H1 (cell line): ENCODE data around the gene ISCA2. TPM values are rescaled to one million over a fixed set of nuclear protein-coding genes. Genes with fewer than 3 reads are reported as not detected.

Experiments used
- CTCF ChIA-PET: fragments of 300-600 bp; sonication (Branson Sonifier 250); formaldehyde crosslinking; loops from one replicate; lab custom pipeline; 2021; ENCODE audit not compliant: partially characterized antibody; lab: Charles Lee
- POLR2A ChIA-PET: fragments of 300-600 bp; sonication (Branson Sonifier 250); formaldehyde crosslinking; loops from one replicate; lab custom pipeline; 2021; ENCODE audit warnings: inconsistent platforms; ENCODE audit not compliant: partially characterized antibody; lab: Charles Lee
- DNase-seq, 2 experiments: peaks; one replicate each; pipeline versions ENCODE4 v3.0.0 to v3.0.0-alpha.2; 2010 to 2022; ENCODE audit warnings: low spot score in 2 of 2, low read depth in 1 of 2, mixed read lengths in 1 of 2
- FAIRE-seq: peaks from 2 replicates; lab custom pipeline; 2011; peaks lifted over from hg19 to GRCh38; lab: Jason Lieb, UNC
- H2AFZ ChIP-seq: 2 replicates; pipeline ENCODE4 v1.8.1; 2012; ENCODE audit warnings: low read length, inconsistent platforms
- H2AK5ac ChIP-seq: 2 replicates; pipeline ENCODE4 v1.6.1; 2013; ENCODE audit warnings: low read depth, low read length
- H2BK120ac ChIP-seq: replicated peaks from 2 replicates; pipeline ENCODE3; 2013; ENCODE audit warnings: low read depth, low read length, inconsistent platforms
- H2BK12ac ChIP-seq: 2 replicates; pipeline ENCODE4 v1.6.1; 2013; ENCODE audit warnings: low read depth, low read length
- H2BK15ac ChIP-seq: 2 replicates; pipeline ENCODE4 v1.6.1; 2013; ENCODE audit warnings: low read length
- H2BK20ac ChIP-seq: 2 replicates; pipeline ENCODE4 v1.6.1; 2013; ENCODE audit warnings: low read length
- H2BK5ac ChIP-seq: 2 replicates; pipeline ENCODE4 v1.6.1; 2013; ENCODE audit warnings: low read depth, low read length
- H3K14ac ChIP-seq: 2 replicates; pipeline ENCODE4 v1.6.1; 2013; ENCODE audit warnings: inconsistent platforms; ENCODE audit not compliant: insufficient read length
- H3K18ac ChIP-seq: 2 replicates; pipeline ENCODE4 v1.6.1; 2013; ENCODE audit warnings: low read length; ENCODE audit errors: extremely low read depth
- H3K23ac ChIP-seq: 2 replicates; pipeline ENCODE4 v1.6.1; 2013; ENCODE audit warnings: inconsistent platforms; ENCODE audit not compliant: insufficient read length
- H3K23me2 ChIP-seq: 2 replicates; pipeline ENCODE4 v1.6.1; 2013; ENCODE audit warnings: low read depth, low read length
- H3K27ac ChIP-seq: 2 replicates; pipeline ENCODE4 v1.6.1; 2011; ENCODE audit warnings: low read depth, low read length, inconsistent platforms
- H3K27me3 ChIP-seq, 4 experiments: replicated peaks in 1 of 4; 1 replicate in 1 of 4; 2 replicates in 3 of 4; pipeline versions ENCODE4 v1.6.1 to v1.8.1; 2011 to 2013; ENCODE audit warnings: low read length in 3 of 4, mild to moderate bottlenecking in 3 of 4, inconsistent platforms in 2 of 4, mixed read lengths in 2 of 4, moderate library complexity in 1 of 4; ENCODE audit not compliant: control insufficient read depth in 3 of 4, insufficient read depth in 3 of 4; ENCODE audit errors: extremely low read depth in 1 of 4
- H3K36me3 ChIP-seq, 4 experiments: 2 replicates each; pipeline versions ENCODE4 v1.6.1 to v1.8.1; 2011 to 2013; ENCODE audit warnings: mild to moderate bottlenecking in 4 of 4, low read length in 3 of 4, moderate library complexity in 2 of 4, control low read depth in 1 of 4, inconsistent platforms in 1 of 4; ENCODE audit not compliant: insufficient read depth in 4 of 4, control insufficient read depth in 2 of 4
- H3K4ac ChIP-seq: replicated peaks from 2 replicates; pipeline ENCODE3; 2013; ENCODE audit warnings: low read length, low read depth, mixed read lengths, inconsistent platforms; ENCODE audit not compliant: insufficient read length
- H3K4me1 ChIP-seq, 4 experiments: replicated peaks in 1 of 4; 1 replicate in 1 of 4; 2 replicates in 3 of 4; pipeline versions ENCODE4 v1.6.1 to v1.8.1; 2011 to 2013; ENCODE audit warnings: low read length in 3 of 4, inconsistent platforms in 2 of 4, mixed read lengths in 1 of 4; ENCODE audit not compliant: insufficient read depth in 4 of 4, control insufficient read depth in 3 of 4
- H3K4me2 ChIP-seq, 2 experiments: 2 replicates each; pipeline versions ENCODE4 v1.6.1 to v1.8.1; 2011 to 2013; ENCODE audit warnings: low read depth in 2 of 2, low read length in 2 of 2, control low read depth in 1 of 2, inconsistent platforms in 1 of 2, mild to moderate bottlenecking in 1 of 2; ENCODE audit not compliant: insufficient read depth in 1 of 2
- H3K4me3 ChIP-seq, 4 experiments: fragments of 200-600, 300-600 bp in 1 of 4; sonication (generic), shearing (Covaris generic), sonication (Bioruptor Twin) in 1 of 4; 2 replicates each; pipeline versions ENCODE4 v1.5.1 to v1.8.1; 2011 to 2016; ENCODE audit warnings: low read length in 4 of 4, low read depth in 3 of 4, control low read depth in 2 of 4, inconsistent platforms in 2 of 4, mild to moderate bottlenecking in 2 of 4, mixed read lengths in 1 of 4, moderate library complexity in 1 of 4; ENCODE audit not compliant: insufficient read depth in 2 of 4; ENCODE audit errors: extremely low read depth in 1 of 4
- H3K56ac ChIP-seq: replicated peaks from 2 replicates; pipeline ENCODE3; 2013; ENCODE audit warnings: low read depth, mild to moderate bottlenecking, mixed read lengths, low read length, inconsistent platforms; ENCODE audit not compliant: insufficient read length
- H3K79me1 ChIP-seq: 2 replicates; pipeline ENCODE4 v1.6.1; 2013; ENCODE audit warnings: low read depth, low read length, control low read depth
- H3K79me2 ChIP-seq, 2 experiments: 2 replicates each; pipeline versions ENCODE4 v1.6.1 to v1.8.1; 2012 to 2013; ENCODE audit warnings: low read length in 2 of 2, mild to moderate bottlenecking in 2 of 2, inconsistent platforms in 1 of 2; ENCODE audit not compliant: insufficient read depth in 2 of 2, control insufficient read depth in 1 of 2
- H3K9ac ChIP-seq, 4 experiments: replicated peaks in 1 of 4; 1 replicate in 1 of 4; 2 replicates in 3 of 4; pipeline versions ENCODE4 v1.6.1 to v1.8.1; 2011 to 2013; ENCODE audit warnings: low read depth in 3 of 4, low read length in 3 of 4, control low read depth in 2 of 4, mild to moderate bottlenecking in 2 of 4, moderate library complexity in 2 of 4, inconsistent platforms in 1 of 4; ENCODE audit errors: extremely low read depth in 1 of 4
- H3K9me3 ChIP-seq, 2 experiments: 2 replicates each; pipeline versions ENCODE4 v1.6.1 to v1.8.1; 2012 to 2013; ENCODE audit warnings: mild to moderate bottlenecking in 2 of 2, moderate library complexity in 2 of 2, control low read depth in 1 of 2, inconsistent platforms in 1 of 2, low read depth in 1 of 2, low read length in 1 of 2, mixed read lengths in 1 of 2; ENCODE audit not compliant: insufficient read depth in 2 of 2
- H4K20me1 ChIP-seq, 2 experiments: replicated peaks in 1 of 2; 2 replicates each; pipeline versions ENCODE3 to v1.8.1; 2011 to 2013; ENCODE audit warnings: inconsistent platforms in 2 of 2, low read length in 2 of 2, mild to moderate bottlenecking in 1 of 2; ENCODE audit not compliant: insufficient read depth in 2 of 2, control insufficient read depth in 1 of 2
- H4K5ac ChIP-seq: 2 replicates; pipeline ENCODE4 v1.6.1; 2013; ENCODE audit warnings: low read length, low read depth, mixed read lengths, inconsistent platforms; ENCODE audit not compliant: insufficient read length
- H4K8ac ChIP-seq: 2 replicates; pipeline ENCODE4 v1.8.0; 2013; ENCODE audit warnings: mild to moderate bottlenecking, moderate library complexity, low read length, inconsistent platforms; ENCODE audit not compliant: insufficient read depth; ENCODE audit errors: extremely low read depth
- H4K91ac ChIP-seq: replicated peaks from 2 replicates; pipeline ENCODE3; 2013; ENCODE audit warnings: low read length, mixed read lengths, inconsistent platforms; ENCODE audit not compliant: insufficient read length
- WGBS, 2 experiments: shearing (Covaris generic) in 1 of 2; methylation state at CpG; one replicate each; pipeline versions ENCODE4 v1.1.6 to v1.1.7; 2013 to 2015; ENCODE audit warnings: low lambda C conversion rate in 2 of 2, mixed read lengths in 2 of 2, inconsistent platforms in 1 of 2, low coverage in 1 of 2, missing lambda C conversion rate in 1 of 2; ENCODE audit not compliant: insufficient replicate concordance in 2 of 2, insufficient coverage in 1 of 2, insufficient read length in 1 of 2; ENCODE audit errors: extremely low coverage in 1 of 2, missing lambda C conversion rate in 1 of 2; 5-methylcytosine and 5-hydroxymethylcytosine counted together
- polyA plus RNA-seq, 7 experiments: library from polyadenylated mRNA; depleted of rRNA in 3 of 7; stranded (reverse) in 5 of 7; unstranded in 2 of 7; fragments of >200 nt in 5 of 7; fragments of 200-250 nt in 2 of 7; gene quantifications; 1 replicate in 5 of 7; 2 replicates in 1 of 7; 4 replicates in 1 of 7; pipeline versions ENCODE4 v1.2.1 to v1.2.3, GENCODE V29; 2011 to 2013; ENCODE audit warnings: missing spikeins in 2 of 7, mixed read lengths in 2 of 7
- total RNA-seq: library from RNA; stranded (reverse); fragmentation: NEBNext Ultra II Directional; extraction: Animal tissue kit (Norgen Biotek cat#: 25700); gene quantifications from 2 replicates; pipeline ENCODE4 v1.2.1, GENCODE V29; 2021

The ISCA2 gene
- total and polyA plus RNA-seq, 2 of the 8 experiments (the other 6 are each of a cell fraction or from before 2014, with no cell fraction given) = 43.5 to 78.6 TPM

DNA sequence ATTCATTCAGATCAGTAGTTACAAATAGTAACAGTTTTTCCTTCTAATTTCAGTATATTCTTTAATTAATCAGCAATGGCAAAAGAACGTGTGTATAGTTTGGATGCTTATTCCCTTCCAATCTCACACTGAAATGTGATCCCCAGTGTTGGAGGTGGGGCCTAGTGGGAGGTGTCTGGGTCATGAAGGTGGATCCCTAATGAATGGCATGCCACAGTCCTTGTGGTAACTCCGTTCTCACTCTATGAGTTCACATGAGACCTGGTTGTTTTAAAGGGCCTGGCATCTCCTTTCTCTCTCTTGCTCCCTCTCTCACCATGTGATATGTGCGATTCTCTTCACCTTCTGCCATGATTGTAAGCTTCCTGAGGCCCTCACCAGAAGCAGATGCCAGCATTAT is 48.7 kb upstream of the ISCA2 start:
- no peak overlapping the region for H3K4me3 ChIP-seq
- no peak overlapping the region for H4K5ac ChIP-seq
- FAIRE-seq = peak; percentile 84
- H3K4ac ChIP-seq = no peak overlapping the region
- H3K4me1 ChIP-seq = peaks cover 0 to 9% (median 1%) of the 10 kb centered on the region in 4 experiments; a peak in 2 of 7 replicates
- no peaks in the 10 kb centered on the region for H4K20me1 ChIP-seq
- H2BK15ac ChIP-seq = no peak overlapping the region
- CTCF ChIA-PET = interaction anchor here (1.0 to 2.0 kb wide), 4 partner anchors 12 to 149 kb away, joined by 3 to 7 read pairs (median 4); no protein-coding TSS in a partner anchor
- H3K14ac ChIP-seq = no peak overlapping the region
- 12% methylated on average over 3 of the region's 3 CpGs; no CpG with 5 or more reads in 1 of the 2 experiments for WGBS, 2 experiments
- H3K36me3 ChIP-seq = no peaks in the 10 kb centered on the region
- no peaks in the 10 kb centered on the region for H3K79me1 ChIP-seq
- H2AFZ ChIP-seq = no peak overlapping the region
- H4K91ac ChIP-seq = no peak overlapping the region
- H3K27me3 ChIP-seq = no peaks in the 10 kb centered on the region
- H2BK20ac ChIP-seq = no peak overlapping the region
- no peak for DNase-seq
- H3K4me2 ChIP-seq = no peak overlapping the region
- H3K23ac ChIP-seq = no peak overlapping the region
- no peaks in the 10 kb centered on the region; the same call in 1 of the 2 replicates for H3K23me2 ChIP-seq
- no peak overlapping the region for H3K9ac ChIP-seq
- H3K18ac ChIP-seq = no peak overlapping the region
- H3K9me3 ChIP-seq = no peaks in the 10 kb centered on the region
- no peak overlapping the region for H2AK5ac ChIP-seq
- no peak overlapping the region for H2BK5ac ChIP-seq
- H3K79me2 ChIP-seq = no peaks in the 10 kb centered on the region
- no peak overlapping the region for H2BK120ac ChIP-seq
- no peak overlapping the region for H2BK12ac ChIP-seq
- no peak overlapping the region for H3K27ac ChIP-seq
- POLR2A ChIA-PET = interaction anchor here (1.0 to 1.3 kb wide), 2 partner anchors 10 to 31 kb away, joined by 3 to 4 read pairs; no protein-coding TSS in a partner anchor
- no peak overlapping the region for H4K8ac ChIP-seq
- H3K56ac ChIP-seq = no peak overlapping the region
